Ishikawa (cell line): ENCODE measurements around the gene PNKP.

ENCODE experiments used
- CEBPB ChIP-seq: IDR thresholded peaks from 2 replicates; pipeline ENCODE4 v1.6.1; 2012
- CREB1 ChIP-seq: IDR thresholded peaks from 2 replicates; pipeline ENCODE4 v1.6.1; 2012; ENCODE audit warnings: low read depth
- EGR1 ChIP-seq: IDR thresholded peaks from 2 replicates; pipeline ENCODE4 v1.6.1; 2012
- EP300 ChIP-seq: IDR thresholded peaks from 2 replicates; pipeline ENCODE4 v1.6.1; 2012; ENCODE audit warnings: borderline replicate concordance
- FOXM1 ChIP-seq: IDR thresholded peaks from 2 replicates; pipeline ENCODE4 v1.6.1; 2012; ENCODE audit warnings: low read depth, borderline replicate concordance
- NFIC ChIP-seq: IDR thresholded peaks from 2 replicates; pipeline ENCODE4 v1.6.1; 2012
- RAD21 ChIP-seq: IDR thresholded peaks from 2 replicates; pipeline ENCODE4 v1.6.1; 2012; ENCODE audit warnings: low read depth
- TAF1 ChIP-seq: IDR thresholded peaks from 2 replicates; pipeline ENCODE4 v1.6.1; 2012; ENCODE audit warnings: low read depth, mild to moderate bottlenecking
- TCF12 ChIP-seq: IDR thresholded peaks from 2 replicates; pipeline ENCODE4 v1.6.1; 2012; ENCODE audit warnings: low read depth
- TEAD4 ChIP-seq: IDR thresholded peaks from 2 replicates; pipeline ENCODE4 v1.6.1; 2012
- YY1 ChIP-seq: IDR thresholded peaks from 2 replicates; pipeline ENCODE4 v1.6.1; 2012; ENCODE audit warnings: low read depth
- ZBTB7A ChIP-seq: IDR thresholded peaks from 2 replicates; pipeline ENCODE4 v1.6.1; 2012; ENCODE audit warnings: low read depth
- TF ChIP-seq, protein P1 (sequence below): IDR thresholded peaks from 2 replicates; pipeline ENCODE4 v1.6.1; 2012
- TF ChIP-seq, protein P2 (sequence below): IDR thresholded peaks from 2 replicates; pipeline ENCODE4 v1.6.1; 2012; ENCODE audit warnings: low read depth, mild to moderate bottlenecking
- TF ChIP-seq, protein P3 (sequence below): IDR thresholded peaks from 2 replicates; pipeline ENCODE4 v1.6.1; 2012

Gene PNKP

DNA sequence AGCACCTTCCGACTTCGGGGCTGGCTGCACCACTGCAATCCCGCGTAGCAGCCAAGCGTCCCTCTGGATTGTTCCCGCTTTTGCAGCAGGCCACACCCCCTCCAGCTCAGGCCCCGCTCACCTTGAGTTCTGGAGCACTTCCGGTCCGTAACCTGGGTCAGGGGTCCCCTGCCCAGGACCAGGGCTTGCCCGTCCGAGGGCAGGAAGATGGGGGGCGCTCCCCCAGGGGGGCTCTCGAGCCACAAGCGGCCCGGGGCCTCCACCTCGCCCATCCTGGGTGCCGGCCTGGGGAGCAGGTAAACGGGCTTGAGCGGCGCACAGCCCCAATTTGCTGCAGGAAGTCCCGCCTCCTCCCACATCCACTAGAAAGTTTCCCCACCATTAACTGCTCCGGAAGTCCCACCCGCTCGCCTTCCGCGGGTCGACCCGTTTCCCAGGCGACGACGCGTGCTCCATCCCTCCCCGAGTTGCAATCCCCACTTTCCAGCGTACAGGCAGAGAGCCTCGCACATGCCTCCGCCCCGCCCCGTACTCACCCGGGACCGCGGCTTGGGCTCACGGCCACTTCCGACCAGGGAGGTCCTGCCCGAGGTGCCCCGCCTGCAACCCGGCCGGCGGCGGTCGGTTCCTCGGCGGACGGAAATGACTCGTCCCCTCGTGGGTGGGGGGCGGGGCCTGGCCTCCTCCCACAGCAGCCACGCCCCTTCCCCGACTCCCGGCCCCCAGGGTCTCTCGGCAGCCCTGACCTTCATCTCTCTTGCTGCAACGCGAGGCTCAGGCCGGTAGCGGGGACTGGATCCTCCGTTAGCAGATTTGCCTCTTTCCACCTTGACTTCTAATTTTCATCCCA is at the start of gene PNKP:
PNKP (minus strand) TSS at position 644 of the 850 bp plus-strand sequence; CDS start at position 272, 372 bp downstream.
- TF ChIP-seq CEBPB (no peak), YY1 (peak; percentile 61), NFIC (0 out of 2 replicates have a peak, but pooled peaks have one; percentile 44), RAD21 (no peak), EGR1 (peak; percentile 86), TAF1 (peak; percentile 48; the same call in 1 of the 2 replicates), ZBTB7A (peak; percentile 37; the same call in 1 of the 2 replicates), FOXM1 (peak; percentile 14; the same call in 1 of the 2 replicates), TEAD4 (no peak), CREB1 (peak; percentile 68), EP300 (no peak), TCF12 (no peak; the same call in none of the 2 replicates)
- TF ChIP-seq, protein P1, sequence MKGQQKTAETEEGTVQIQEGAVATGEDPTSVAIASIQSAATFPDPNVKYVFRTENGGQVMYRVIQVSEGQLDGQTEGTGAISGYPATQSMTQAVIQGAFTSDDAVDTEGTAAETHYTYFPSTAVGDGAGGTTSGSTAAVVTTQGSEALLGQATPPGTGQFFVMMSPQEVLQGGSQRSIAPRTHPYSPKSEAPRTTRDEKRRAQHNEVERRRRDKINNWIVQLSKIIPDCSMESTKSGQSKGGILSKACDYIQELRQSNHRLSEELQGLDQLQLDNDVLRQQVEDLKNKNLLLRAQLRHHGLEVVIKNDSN = peak; percentile 64
- TF ChIP-seq, protein P2, sequence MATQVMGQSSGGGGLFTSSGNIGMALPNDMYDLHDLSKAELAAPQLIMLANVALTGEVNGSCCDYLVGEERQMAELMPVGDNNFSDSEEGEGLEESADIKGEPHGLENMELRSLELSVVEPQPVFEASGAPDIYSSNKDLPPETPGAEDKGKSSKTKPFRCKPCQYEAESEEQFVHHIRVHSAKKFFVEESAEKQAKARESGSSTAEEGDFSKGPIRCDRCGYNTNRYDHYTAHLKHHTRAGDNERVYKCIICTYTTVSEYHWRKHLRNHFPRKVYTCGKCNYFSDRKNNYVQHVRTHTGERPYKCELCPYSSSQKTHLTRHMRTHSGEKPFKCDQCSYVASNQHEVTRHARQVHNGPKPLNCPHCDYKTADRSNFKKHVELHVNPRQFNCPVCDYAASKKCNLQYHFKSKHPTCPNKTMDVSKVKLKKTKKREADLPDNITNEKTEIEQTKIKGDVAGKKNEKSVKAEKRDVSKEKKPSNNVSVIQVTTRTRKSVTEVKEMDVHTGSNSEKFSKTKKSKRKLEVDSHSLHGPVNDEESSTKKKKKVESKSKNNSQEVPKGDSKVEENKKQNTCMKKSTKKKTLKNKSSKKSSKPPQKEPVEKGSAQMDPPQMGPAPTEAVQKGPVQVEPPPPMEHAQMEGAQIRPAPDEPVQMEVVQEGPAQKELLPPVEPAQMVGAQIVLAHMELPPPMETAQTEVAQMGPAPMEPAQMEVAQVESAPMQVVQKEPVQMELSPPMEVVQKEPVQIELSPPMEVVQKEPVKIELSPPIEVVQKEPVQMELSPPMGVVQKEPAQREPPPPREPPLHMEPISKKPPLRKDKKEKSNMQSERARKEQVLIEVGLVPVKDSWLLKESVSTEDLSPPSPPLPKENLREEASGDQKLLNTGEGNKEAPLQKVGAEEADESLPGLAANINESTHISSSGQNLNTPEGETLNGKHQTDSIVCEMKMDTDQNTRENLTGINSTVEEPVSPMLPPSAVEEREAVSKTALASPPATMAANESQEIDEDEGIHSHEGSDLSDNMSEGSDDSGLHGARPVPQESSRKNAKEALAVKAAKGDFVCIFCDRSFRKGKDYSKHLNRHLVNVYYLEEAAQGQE = no peak
- TF ChIP-seq, protein P3, sequence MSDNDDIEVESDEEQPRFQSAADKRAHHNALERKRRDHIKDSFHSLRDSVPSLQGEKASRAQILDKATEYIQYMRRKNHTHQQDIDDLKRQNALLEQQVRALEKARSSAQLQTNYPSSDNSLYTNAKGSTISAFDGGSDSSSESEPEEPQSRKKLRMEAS = peak; percentile 70

DNA sequence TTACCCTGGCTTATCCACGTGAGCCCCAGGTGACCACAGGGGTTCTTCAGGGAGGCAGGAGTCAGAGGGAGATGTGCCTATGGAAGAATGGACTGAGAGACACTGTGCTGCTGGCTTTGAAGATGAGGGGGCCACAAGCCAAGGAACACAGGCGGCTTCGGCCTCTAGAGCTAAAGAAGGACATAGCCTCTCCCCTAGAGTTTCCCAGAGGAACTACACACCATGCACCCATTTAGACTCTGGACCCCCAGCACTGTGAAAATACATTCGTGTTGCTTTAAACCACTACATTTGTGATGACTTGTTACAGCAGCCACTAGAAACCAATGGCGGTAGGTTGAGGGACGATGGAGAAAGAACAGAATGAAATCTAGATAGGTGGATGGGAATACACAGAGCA is 47.9 kb upstream of the PNKP start:
- TF ChIP-seq YY1 (no peak), NFIC (no peak), TEAD4 (no peak), CREB1 (no peak), EP300 (no peak), FOXM1 (no peak), RAD21 (no peak), CEBPB (no peak)
- TF ChIP-seq, protein P3 = no peak
- TF ChIP-seq, protein P2 = no peak

DNA sequence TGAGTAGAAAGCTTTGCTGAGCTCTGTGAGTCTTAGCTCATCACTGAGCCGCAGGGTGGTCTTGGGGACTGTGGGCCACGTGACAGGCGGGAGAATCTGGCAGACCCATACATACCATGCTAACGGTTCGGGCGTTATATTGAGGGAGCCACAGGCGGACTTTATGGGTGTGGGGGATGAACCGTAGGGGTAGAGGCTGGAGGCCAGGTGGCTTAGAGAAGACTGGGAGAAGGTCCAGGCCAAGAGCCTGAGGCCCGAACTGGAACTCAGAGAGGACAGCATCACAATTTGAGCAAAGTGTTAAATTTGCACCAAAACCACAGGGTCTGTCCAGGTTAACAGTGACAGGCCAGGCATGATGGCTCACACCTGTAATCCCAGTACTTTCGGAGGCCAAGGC is 46.3 kb upstream of the PNKP start:
- TF ChIP-seq, protein P1 = no peak
- no peak for TF ChIP-seq CEBPB

DNA sequence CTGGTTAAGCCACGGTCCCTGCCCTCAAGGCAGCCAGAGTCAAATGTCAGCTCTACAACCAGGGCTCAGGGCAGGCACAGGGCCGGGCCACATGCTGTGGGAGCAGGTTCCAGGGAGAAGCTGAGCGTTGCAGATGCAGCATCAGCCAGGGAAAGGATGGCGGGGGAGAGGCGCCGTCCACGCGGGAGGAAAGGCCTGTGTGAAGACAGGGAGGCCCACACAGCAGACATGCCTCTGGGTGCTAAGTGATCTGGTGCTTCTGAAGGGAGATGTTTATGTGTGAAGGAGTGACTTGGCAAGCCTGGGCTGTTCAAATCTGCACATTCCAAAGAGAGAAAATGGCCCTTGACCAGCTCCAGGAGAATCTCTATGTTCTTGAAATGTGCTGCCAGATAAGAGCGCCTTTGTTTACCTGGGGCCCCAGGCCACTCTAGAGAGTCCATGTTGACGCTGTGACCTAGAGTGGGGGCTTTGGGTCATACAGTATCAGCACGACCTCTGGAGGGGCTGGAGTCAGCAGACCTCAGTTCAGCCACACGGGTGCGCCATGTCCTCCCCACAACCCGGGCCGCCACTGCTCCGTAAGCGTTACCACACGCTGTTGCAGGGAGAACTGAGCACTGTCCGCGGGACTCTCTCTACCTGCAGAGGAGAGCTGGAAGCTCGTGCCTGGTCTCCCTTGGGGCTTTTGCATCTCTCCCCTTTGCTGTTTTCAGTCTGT is 45.7 kb upstream of the PNKP start:
- TF ChIP-seq CREB1 (no peak), TAF1 (no peak), FOXM1 (no peak), NFIC (no peak), CEBPB (no peak), RAD21 (no peak), ZBTB7A (no peak), TEAD4 (no peak), TCF12 (no peak), EP300 (no peak), EGR1 (no peak), YY1 (no peak)
- TF ChIP-seq, protein P2 = no peak
- TF ChIP-seq, protein P1 = no peak
- TF ChIP-seq, protein P3 = no peak
